Activated T-cell treated with anti-CD3 and anti-CD28 coated beads, Interleukin-2, amount 50 U/mL, for 24 hours (primary cell): ENCODE data around the gene TSHZ3.

Experiments used
- DNase-seq: peaks from one replicate; pipeline ENCODE4 v3.0.0-alpha.2; 2020
- H3K27ac Mint-ChIP-seq: 2 replicates; pipeline ENCODE4 v1.8.0; 2020; ENCODE audit warnings: mild to moderate bottlenecking, mixed read lengths
- H3K27me3 Mint-ChIP-seq: 2 replicates; pipeline ENCODE4 v1.8.0; 2020; ENCODE audit warnings: mixed read lengths
- H3K36me3 Mint-ChIP-seq: 2 replicates; pipeline ENCODE4 v1.8.0; 2020; ENCODE audit warnings: low read depth, mixed read lengths
- H3K4me1 Mint-ChIP-seq: 2 replicates; pipeline ENCODE4 v1.8.0; 2020; ENCODE audit warnings: low read depth, mixed read lengths
- H3K4me3 Mint-ChIP-seq: 2 replicates; pipeline ENCODE4 v1.8.0; 2020; ENCODE audit warnings: mild to moderate bottlenecking, moderate library complexity, mixed read lengths
- H3K9me3 Mint-ChIP-seq: 2 replicates; pipeline ENCODE4 v1.8.0; 2020; ENCODE audit warnings: mixed read lengths

Gene TSHZ3

DNA sequence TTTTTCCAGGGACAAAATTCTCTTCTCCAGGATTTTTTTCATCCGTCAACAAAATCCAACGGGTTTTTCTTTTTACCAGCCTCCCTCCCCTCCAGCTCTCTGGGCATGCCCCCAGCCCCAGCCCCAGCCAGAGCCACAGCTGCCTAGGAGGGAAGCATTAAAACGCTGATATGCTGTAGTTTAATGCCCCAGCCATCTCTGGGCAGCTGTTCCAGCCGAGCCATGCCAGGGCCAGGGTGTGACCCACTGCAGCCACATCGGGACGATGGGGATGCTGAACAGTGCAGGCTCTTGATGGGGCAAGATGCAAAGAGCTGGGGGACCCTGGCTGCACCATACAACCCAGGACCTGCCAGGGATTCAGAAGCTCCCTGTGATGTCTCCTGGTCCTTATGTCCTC, 32.1 kb downstream of the TSHZ3 start:
- no peak overlapping the region for H3K27ac Mint-ChIP-seq

GRCh38 chr19:31316201-31316951, 32.9 kb downstream of the TSHZ3 start:
- H3K27ac Mint-ChIP-seq: no peak overlapping the region
- no peaks in the 10 kb centered on the region for H3K36me3 Mint-ChIP-seq
- no peaks in the 10 kb centered on the region for H3K9me3 Mint-ChIP-seq
- H3K4me1 Mint-ChIP-seq: peaks cover 4% of the 10 kb centered on the region
- no peak for DNase-seq
- no peaks in the 10 kb centered on the region for H3K27me3 Mint-ChIP-seq
- no peak overlapping the region for H3K4me3 Mint-ChIP-seq

More for the DNA sequence above, 32.1 kb downstream of the TSHZ3 start:
- Mint-ChIP-seq H3K9me3 (no peaks in the 10 kb centered on the region), H3K27me3 (no peaks in the 10 kb centered on the region), H3K4me1 (peaks cover under 1% of the 10 kb centered on the region), H3K36me3 (no peaks in the 10 kb centered on the region), H3K4me3 (no peak overlapping the region)
- DNase-seq: no peak

GRCh38 chr19:31315652-31316051, 33.6 kb downstream of the TSHZ3 start:
- no peak for DNase-seq
- H3K9me3 Mint-ChIP-seq: no peaks in the 10 kb centered on the region
- no peak overlapping the region for H3K27ac Mint-ChIP-seq
- no peaks in the 10 kb centered on the region for H3K27me3 Mint-ChIP-seq
- peaks cover 4% of the 10 kb centered on the region for H3K4me1 Mint-ChIP-seq
- H3K36me3 Mint-ChIP-seq: no peaks in the 10 kb centered on the region
- no peak overlapping the region for H3K4me3 Mint-ChIP-seq

DNA sequence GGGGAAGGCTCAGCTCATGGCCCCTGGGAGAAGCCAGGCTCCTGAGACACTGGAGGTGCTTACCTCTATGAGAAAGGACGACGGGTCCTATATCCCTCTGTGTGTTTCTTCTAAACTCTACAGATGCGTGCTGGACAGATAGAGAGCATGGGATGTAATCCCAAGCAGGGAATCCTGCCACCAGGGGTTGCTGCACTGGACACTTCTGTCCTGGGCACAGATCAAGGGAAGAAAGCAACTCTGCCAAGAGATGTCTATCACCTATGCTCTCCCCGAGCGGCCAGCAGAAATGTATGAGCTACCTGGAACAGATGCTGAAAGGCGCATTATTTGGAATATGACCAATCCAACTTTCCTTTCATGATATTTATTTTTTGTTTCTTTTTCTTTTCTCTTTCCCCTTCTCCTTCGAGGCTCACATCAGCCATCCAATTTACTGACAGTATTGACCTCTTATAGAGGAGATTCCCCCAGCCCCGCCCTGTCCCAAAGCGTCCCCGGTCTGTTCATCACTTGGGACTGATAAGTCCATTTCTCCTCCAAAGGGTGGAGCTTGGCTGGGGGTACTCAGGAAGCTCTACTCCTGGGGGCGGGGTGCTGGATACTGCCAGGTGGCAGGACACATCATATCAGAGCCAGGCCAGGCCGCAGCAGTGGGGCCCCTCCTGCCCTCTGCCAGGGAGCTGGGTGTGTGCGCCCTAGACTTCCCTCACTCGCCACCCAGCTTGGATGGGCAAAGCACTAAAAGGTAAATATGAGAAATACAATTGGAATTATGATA, 34.2 kb downstream of the TSHZ3 start:
- Mint-ChIP-seq H3K9me3 (no peaks in the 10 kb centered on the region), H3K27me3 (no peaks in the 10 kb centered on the region), H3K27ac (no peak overlapping the region), H3K4me3 (no peak overlapping the region), H3K4me1 (peaks cover 4% of the 10 kb centered on the region), H3K36me3 (no peaks in the 10 kb centered on the region)
- DNase-seq: no peak

DNA sequence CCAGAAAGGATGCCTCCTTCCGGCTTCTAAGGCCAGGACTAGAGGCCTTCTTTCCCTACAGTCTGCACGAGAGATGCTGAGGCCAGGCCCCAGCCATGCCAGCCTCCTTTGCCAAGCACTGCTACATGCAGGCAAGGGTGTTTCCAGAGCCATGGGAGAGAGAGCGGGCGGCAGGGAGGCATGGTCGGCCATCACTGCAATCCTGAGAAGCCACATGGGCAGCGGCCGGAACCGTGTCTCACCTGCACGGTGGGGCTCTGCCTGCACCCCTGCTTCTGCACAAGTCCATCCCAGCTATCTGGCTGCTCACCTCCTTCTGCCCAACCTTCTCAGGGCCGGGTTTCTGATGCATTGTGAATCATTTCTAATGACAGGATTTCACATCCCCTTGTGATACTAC, 35.1 kb downstream of the TSHZ3 start:
- H3K36me3 Mint-ChIP-seq: no peaks in the 10 kb centered on the region
- H3K4me1 Mint-ChIP-seq: peaks cover 4% of the 10 kb centered on the region
- no peaks in the 10 kb centered on the region for H3K27me3 Mint-ChIP-seq
- no peaks in the 10 kb centered on the region for H3K9me3 Mint-ChIP-seq
- no peak for DNase-seq
- H3K27ac Mint-ChIP-seq: no peak overlapping the region
- H3K4me3 Mint-ChIP-seq: no peak overlapping the region

DNA sequence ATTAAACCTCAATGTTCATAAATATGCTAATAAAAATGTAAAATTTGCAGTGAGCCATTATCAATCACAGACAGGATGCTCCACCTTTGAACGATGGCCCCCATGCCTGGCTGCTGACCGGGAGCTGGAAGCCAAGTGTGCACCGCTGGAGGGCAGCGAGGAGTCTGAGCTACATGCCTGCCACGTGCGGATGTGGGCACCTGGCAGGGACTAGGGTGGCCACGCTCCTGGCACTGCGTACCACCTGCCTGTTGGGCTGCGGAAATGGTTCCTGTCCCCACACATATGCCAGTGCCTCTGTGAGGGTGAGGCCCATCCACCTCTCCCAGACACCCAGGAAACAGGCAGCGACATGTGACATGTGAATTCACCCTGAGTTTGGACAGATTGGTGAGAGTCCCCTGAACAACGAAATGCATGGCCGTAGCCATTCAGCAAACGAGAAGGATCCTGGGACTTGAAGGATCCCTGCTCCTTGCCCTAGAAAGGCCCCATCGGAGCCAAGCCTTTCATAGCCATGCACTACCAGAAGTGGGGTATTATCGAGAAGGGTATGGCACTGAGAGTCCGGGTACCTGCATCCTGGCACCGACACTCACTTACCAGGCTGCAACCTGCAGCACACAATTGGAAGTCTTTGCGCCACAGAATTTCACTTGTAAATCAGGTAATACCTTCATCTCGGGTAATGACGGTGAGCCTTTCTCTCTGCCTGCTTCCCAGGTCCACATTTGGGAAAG, 35.8 kb downstream of the TSHZ3 start:
- no peaks in the 10 kb centered on the region for H3K9me3 Mint-ChIP-seq
- no peak for DNase-seq
- no peaks in the 10 kb centered on the region for H3K27me3 Mint-ChIP-seq
- H3K4me3 Mint-ChIP-seq: no peak overlapping the region
- H3K36me3 Mint-ChIP-seq: no peaks in the 10 kb centered on the region
- H3K27ac Mint-ChIP-seq: no peak overlapping the region
- peaks cover 4% of the 10 kb centered on the region for H3K4me1 Mint-ChIP-seq

- Mint-ChIP-seq H3K27me3 (no peaks in the 10 kb centered on the region), H3K4me1 (peaks cover 4% of the 10 kb centered on the region), H3K9me3 (no peaks in the 10 kb centered on the region), H3K27ac (no peak overlapping the region), H3K36me3 (no peaks in the 10 kb centered on the region), H3K4me3 (no peak overlapping the region)
- no peak for DNase-seq
These were observed 36.5 kb downstream of the TSHZ3 start for GRCh38 chr19:31312677-31313244.

DNA sequence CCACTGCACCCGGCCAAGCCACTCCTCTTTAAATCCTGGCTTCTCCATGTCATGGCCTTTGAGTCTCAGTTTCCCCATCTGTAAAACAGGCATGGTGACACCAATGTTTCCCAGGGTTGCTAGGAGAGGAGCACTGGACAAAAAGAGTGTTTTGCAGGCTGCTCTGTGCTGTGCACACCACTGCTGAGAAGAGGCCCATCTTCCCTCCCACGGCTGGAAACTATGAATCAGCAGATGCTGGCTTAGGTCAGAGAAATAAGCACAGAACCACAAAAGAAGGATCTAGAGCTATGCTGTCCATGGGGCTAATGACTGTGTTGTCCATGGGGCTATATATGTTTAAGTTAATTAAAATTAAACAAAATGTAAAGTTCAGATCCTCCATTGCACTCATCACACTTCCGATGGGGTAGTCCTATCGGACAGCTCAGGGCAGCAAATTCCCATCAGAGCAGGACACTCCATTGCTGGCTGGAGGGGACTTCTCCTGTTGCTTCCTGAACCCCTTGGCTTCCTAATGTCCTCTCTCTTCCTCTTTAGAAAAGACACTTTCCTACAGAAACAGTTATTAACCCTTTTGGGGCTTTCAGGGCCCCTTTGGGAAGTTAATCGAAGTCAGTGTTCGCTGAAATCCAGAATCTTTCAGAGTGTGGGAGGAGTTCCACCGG, 37.1 kb downstream of the TSHZ3 start:
- Mint-ChIP-seq H3K27me3 (no peaks in the 10 kb centered on the region), H3K9me3 (no peaks in the 10 kb centered on the region), H3K4me1 (peaks cover 4% of the 10 kb centered on the region), H3K27ac (peak overlapping the region; percentile 35), H3K36me3 (no peaks in the 10 kb centered on the region), H3K4me3 (no peak overlapping the region)
- DNase-seq: no peak

DNA sequence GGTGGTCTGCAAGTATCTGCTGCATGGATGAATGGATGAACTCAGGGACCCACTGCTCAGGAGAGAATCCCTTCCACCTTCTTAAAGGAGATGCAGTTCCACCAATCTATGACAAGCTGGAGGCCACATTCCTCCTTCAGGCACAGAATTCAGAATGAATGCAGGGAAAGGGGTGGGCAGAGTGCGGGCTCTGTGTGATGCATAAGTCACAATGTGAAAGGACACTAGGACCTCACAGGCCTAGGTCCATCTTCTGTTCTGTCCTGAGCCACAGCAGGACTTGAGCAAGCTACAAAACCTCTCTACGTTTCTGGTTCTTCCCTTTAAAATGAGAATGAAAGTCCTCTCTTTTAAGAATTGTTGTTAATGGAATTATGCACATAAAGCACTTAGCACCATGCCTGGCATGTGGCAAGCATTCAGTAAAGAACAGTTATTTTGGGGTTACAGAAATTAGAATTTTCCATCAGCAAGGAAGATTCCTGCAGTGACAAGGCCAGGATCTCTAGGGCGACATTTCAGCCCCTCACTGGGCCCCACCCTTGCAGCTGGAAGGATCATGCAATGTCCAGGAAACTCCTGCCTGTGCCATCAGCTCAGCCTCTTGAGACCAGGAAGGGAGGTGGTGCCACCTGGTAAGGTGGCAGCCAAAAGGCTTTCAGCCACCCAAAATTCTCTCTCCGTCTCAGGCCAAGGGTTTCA, 38.7 kb downstream of the TSHZ3 start:
- Mint-ChIP-seq H3K36me3 (no peaks in the 10 kb centered on the region), H3K27me3 (no peaks in the 10 kb centered on the region), H3K4me3 (no peak overlapping the region), H3K9me3 (no peaks in the 10 kb centered on the region), H3K4me1 (peaks cover 4% of the 10 kb centered on the region), H3K27ac (no peak overlapping the region)
- no peak for DNase-seq

DNA sequence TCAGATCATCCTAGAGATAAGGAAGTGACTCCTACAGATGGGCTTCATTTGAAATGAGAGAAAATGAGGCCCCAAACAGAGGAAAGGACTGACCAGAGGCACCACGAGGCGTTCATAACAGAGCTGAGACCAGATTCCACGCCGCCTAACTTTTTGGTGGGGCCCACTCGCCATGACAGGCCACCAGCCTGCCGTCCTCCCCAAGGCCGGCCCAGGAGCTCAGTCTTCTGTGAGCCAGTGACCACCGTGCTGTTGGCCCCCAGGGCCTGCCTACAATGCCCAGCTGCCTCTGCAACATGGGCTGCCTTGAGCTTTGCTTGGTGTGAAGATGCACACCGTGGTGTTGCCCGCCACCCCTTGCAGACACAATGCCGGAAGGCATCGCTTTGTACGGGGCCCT, 40.5 kb downstream of the TSHZ3 start:
- Mint-ChIP-seq H3K4me3 (no peak overlapping the region), H3K36me3 (no peaks in the 10 kb centered on the region), H3K9me3 (no peaks in the 10 kb centered on the region), H3K27ac (no peak overlapping the region), H3K27me3 (peaks cover 2% of the 10 kb centered on the region), H3K4me1 (peaks cover 4% of the 10 kb centered on the region)
- no peak for DNase-seq

DNA sequence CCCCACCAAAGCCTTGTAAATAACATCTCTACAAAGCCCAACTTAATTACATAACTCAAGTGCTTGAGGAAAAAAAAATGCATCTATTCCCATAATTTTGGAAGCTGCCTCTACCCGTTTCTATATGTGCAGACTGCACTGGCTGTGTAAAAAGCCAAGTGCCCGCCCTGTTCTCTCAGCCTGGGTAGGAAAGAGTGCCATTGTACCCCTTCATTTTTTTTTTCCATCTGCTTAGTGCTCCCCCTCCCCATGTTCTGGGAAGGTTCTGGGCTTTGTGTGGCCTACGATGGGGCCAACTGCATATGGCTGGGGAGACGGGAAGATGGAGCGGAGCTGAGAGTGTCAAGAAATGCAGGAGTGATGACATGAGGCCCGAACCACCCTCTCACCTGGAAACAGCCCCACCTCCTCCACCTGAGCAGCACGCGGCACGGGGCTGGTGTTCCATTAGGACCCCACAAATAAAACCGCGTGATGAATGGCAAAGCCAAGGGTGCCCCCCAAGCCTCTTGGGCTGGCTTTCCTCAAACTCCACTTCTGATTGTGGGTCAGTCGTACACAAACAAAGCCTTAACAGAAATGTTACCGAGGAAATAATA, 42.1 kb downstream of the TSHZ3 start:
- DNase-seq: no peak
- H3K27me3 Mint-ChIP-seq: peaks cover 2% of the 10 kb centered on the region
- H3K4me1 Mint-ChIP-seq: peaks cover 4% of the 10 kb centered on the region
- no peaks in the 10 kb centered on the region for H3K9me3 Mint-ChIP-seq
- no peak overlapping the region for H3K27ac Mint-ChIP-seq
- H3K4me3 Mint-ChIP-seq: no peak overlapping the region
- no peaks in the 10 kb centered on the region for H3K36me3 Mint-ChIP-seq

- Mint-ChIP-seq H3K4me3 (no peak overlapping the region), H3K4me1 (no peaks in the 10 kb centered on the region), H3K27me3 (peaks cover 2% of the 10 kb centered on the region), H3K27ac (no peak overlapping the region), H3K36me3 (no peaks in the 10 kb centered on the region), H3K9me3 (no peaks in the 10 kb centered on the region)
- no peak for DNase-seq
These were observed 43.1 kb downstream of the TSHZ3 start for GRCh38 chr19:31306006-31306753.

GRCh38 chr19:31304831-31305312, 44.4 kb downstream of the TSHZ3 start:
- Mint-ChIP-seq H3K4me3 (no peak overlapping the region), H3K27me3 (peaks cover 2% of the 10 kb centered on the region), H3K27ac (no peak overlapping the region), H3K4me1 (no peaks in the 10 kb centered on the region), H3K9me3 (no peaks in the 10 kb centered on the region), H3K36me3 (no peaks in the 10 kb centered on the region)
- DNase-seq: no peak
